ENCODE measurements around the gene UBE2E2.

- no peak for TF ChIP-seq EZH2 (IDR thresholded peaks at IDR 0.05; ENCODE audit: insufficient read depth, poor library complexity, severe bottlenecking)
- no peak for TF ChIP-seq EZH2phosphoT487 (IDR thresholded peaks at IDR 0.05; ENCODE audit: insufficient read depth, low read depth)
Observed at GRCh38 chr3:23238578-23238977, 35.5 kb downstream of the UBE2E2 start.
